GM21360 (cell line): ENCODE measurements around the gene CIB4.

Source experiments
- ATAC-seq: cut with Tn5 transposase; IDR thresholded peaks from one replicate; pipeline ENCODE4 v1.9.1; 2021; ENCODE audit warnings: mild to moderate bottlenecking, moderate library complexity; ENCODE audit not compliant: unreplicated experiment

The CIB4 gene

GRCh38 chr2:26609205-26609631 lies 31.9 kb downstream of the CIB4 start:
- no peak for ATAC-seq

- ATAC-seq, result no peak
Observed at GRCh38 chr2:26608557-26608956, 32.6 kb downstream of the CIB4 start.

- ATAC-seq, result no peak
Observed at GRCh38 chr2:26607698-26608097, 33.5 kb downstream of the CIB4 start.

- ATAC-seq, result no peak
Observed at GRCh38 chr2:26606847-26607190, 34.3 kb downstream of the CIB4 start.

GRCh38 chr2:26605999-26606846 lies 34.9 kb downstream of the CIB4 start:
- ATAC-seq, result no peak

DNA sequence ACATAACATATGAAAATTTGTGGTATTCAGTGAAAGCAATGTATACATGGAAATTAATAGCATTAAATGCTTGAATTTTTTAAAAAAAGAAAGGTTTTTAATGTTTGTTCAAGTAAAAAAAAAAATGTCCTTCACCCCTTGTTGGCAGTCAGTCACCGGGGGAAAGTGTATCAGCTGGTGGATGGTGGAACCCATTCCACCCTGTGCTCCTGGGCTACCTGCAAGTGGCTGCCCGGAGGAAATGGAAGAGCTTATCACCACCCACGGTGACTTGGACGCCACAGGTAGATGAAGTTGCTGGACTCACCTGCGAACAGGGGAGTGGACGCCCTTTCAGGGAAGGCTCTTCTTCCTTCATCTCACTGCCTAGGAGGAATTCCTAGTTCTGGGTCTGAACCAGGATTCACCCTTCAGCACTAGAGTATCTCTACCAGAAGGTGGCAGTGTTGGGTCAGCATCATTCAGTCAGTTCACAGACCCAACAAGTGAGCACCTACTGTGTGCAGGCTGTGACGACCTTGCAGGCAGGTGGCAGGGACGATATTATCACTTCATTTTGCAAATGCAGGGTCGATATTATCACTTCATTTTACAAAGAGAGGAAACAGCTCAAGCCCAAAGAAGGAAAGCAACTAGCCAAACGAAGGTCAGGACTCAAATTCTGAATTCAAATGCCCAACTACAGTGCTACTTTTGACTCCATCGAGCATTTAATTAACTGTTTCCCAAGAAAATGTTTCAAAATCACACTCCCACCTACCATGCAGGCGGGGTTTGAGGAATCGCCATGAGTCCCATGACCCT lies 35.8 kb downstream of the CIB4 start:
- ATAC-seq, result no peak

- ATAC-seq, result no peak
Observed at GRCh38 chr2:26602575-26602974, 38.6 kb downstream of the CIB4 start.

GRCh38 chr2:26599387-26599786 lies 41.8 kb downstream of the CIB4 start:
- no peak for ATAC-seq

DNA sequence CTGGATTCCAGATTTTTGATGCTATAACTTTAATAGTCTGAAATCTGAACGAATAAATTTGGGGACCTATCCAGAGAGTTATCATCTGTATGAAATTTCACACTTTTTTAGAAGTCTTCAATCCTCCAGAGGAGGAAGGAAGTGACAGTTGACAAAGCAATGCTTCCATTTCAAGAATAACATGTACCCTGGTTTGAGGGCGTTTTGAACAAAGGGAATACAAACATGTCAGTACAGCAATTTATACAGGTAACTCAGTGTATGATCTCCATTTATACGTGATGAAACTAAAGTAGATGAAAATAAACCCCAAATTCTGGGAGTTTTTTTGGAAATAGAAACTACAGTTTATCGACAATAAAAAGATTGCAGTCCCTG lies 42.2 kb downstream of the CIB4 start:
- ATAC-seq, result no peak

GRCh38 chr2:26598336-26598995 lies 42.7 kb downstream of the CIB4 start:
- ATAC-seq, result no peak

GRCh38 chr2:26597197-26597596 lies 44.0 kb downstream of the CIB4 start:
- no peak for ATAC-seq

DNA sequence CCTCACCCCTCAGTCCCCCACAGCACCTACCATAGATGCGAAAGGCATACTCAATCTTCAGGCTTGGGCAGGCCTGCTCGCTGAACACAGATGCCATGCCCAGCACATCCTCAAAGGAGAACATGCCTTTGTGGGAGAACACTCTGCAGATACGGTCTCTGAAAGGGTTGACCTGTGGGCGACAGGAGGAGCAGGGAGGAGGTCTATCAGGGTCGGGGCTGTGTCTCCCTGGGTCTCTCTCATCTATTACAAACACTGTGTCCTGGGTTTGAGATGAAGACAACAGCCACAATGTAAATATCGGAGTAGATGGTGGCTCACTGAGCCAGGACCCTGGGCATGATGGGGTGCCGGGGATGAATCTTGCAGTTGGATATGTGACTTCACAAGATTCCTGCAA lies 46.0 kb downstream of the CIB4 start:
- no peak for ATAC-seq

- no peak for ATAC-seq
Observed at GRCh38 chr2:26591619-26592505, 49.3 kb downstream of the CIB4 start.

DNA sequence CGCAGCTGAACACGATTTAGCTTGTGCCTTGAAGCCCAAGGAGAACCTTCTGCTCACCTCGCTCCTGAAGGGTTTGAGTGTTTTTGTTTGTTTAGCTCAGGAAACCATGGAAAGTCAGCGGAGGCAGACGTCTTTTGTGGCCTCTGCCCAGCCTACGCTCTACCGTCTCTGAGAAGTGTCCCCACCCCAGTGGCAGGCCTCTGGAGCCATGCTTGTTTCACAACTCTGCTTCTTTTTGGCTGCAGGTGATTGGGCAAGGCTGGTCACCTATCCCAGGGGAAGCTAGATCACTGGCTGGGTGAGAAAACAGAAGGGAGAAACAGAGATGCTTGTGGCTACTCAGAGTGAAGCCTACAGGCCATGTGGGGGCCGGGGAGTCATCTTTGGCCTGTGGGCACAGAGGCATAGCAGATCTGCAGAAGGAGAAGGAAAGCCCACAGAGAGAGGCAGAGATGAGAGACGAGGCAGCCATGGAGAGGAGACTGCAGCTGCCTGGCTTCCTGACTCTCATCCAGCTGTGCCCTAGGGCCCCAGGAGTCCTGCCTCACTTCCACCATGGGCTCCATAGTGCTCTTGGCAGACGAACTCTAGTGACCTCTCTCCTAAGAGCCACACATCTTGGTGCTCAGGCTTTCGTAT lies 50.1 kb downstream of the CIB4 start:
- ATAC-seq, result no peak

DNA sequence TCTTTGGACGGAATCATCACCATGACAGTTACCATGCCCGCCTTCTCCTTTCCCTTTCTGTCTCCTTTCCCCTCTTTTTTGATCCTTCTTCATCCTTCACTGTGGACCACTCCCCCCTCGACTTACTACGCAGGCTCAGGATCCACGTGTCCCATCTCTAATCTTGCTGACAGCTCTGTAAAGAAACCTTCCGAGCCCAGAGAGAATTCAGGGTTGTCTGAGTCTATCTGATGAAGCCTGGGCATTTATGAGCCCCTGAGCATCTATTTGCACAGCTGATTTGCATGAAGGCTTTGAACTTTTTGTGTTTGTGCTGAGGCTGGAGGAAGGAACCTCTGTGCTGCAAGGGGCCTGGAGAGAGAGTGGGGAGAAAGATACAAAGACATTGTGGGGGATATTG lies 50.7 kb downstream of the CIB4 start:
- ATAC-seq, result no peak

GRCh38 chr2:26588576-26588975 lies 52.6 kb downstream of the CIB4 start:
- ATAC-seq, result no peak

DNA sequence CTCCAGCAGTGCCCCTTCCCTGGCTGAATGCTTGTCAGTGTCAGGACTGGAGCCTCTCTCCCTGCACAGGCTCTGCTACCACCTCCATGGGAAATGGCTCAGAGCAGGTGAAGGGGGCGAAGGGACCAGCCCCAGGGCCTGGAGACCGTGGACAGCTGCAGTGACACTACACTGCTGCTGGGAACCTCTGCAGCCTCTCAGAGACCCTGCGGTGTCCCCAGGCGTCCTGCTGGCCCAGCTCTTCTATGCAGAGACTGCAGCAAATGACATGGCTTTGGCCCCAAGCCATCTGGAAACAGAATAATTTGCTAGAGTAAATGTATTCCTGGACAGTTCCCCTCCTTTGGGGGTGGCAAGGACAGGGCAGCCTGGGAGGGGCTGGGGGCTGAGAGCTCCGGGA lies 53.2 kb downstream of the CIB4 start:
- ATAC-seq, result no peak

DNA sequence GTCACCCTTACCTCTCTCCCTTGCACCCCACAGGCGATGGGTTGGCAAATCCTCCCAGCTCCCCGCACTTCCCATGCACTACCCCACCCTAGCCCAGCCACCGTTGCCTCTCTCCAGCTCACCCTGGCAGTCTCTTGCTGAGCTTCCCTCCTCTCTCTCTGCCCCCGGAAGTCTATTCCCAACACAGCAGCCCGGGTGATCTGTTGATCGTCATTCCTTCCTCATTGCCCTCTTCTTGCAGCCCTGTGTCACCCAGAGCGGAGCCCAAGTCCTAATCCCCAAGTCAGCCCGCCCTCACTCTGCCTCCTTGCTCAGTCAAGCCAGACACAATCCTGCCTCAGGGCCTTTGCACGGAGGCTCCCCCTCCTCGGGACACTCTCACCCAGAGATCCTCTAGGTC lies 55.2 kb downstream of the CIB4 start:
- no peak for ATAC-seq

DNA sequence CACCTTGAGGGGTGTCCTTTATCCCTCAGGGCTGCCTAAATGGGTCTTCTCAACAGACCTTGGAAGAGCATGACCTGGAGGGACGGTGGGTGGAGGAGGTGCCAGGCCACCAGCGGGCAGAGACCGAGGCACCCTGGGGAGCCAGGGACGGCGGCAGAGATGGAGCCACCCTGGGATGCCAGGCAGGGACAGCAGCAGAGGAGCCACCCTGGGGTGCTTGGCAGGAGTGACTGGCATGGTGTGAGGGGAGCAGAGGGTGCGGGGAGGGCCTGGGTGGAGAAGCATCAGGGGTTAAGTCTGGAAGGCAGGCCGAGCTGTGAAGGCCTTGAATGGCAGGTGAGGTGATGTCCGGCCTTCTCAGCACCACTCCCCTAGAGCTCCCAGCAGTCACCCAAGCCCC lies 56.1 kb downstream of the CIB4 start:
- ATAC-seq, result no peak

DNA sequence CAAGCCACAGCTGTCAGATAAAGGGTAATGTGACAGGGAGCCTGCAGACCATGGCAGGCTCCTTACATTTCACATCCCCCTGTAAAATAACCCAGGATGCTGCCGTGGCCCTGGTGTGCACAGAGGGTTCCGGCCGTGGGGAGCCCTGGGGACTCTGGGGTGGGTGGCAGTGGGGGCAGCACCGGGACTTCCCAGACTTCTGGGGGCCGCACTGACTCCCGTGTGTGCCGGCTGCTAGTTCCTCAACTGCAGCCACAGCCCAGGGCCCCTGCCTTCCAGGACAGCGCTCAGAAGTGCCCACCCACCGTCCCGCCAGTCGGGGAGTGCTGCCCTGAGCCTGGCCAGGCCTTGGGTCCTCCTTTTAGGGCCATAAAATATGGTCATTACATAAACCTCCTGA lies 56.5 kb downstream of the CIB4 start:
- no peak for ATAC-seq
